Fibroblast of pulmonary artery (primary cell): ENCODE data around the gene LRRC55.
A peak's percentile ranks its signal among the peaks of the same experiment; 100 is the strongest.

ENCODE experiments used
- DNase-seq: peaks from one replicate; pipeline ENCODE4 v3.0.0-alpha.2; 2010; ENCODE audit warnings: low read depth
- H3K4me3 ChIP-seq: replicated peaks from 2 replicates; pipeline ENCODE4 v1.5.1; 2011; ENCODE audit warnings: low read depth, mild to moderate bottlenecking, control low read depth, low read length, moderate library complexity
- CTCF ChIP-seq: IDR thresholded peaks from 2 replicates; pipeline ENCODE4 v1.5.1; 2011; ENCODE audit warnings: mild to moderate bottlenecking, control low read depth, low read length, inconsistent platforms; ENCODE audit errors: missing control alignments

LRRC55 gene

GRCh38 chr11:57144075-57144474 is 37.7 kb upstream of the LRRC55 start:
- no peak for DNase-seq
- no peak for TF ChIP-seq CTCF
- H3K4me3 ChIP-seq, result no peak overlapping the region

- H3K4me3 ChIP-seq, result no peak overlapping the region
- no peak for TF ChIP-seq CTCF
- no peak for DNase-seq
Measured at GRCh38 chr11:57144531-57145320, 37.0 kb upstream of the LRRC55 start.

GRCh38 chr11:57146301-57146700 is 35.5 kb upstream of the LRRC55 start:
- TF ChIP-seq CTCF, result no peak
- H3K4me3 ChIP-seq, result no peak overlapping the region

GRCh38 chr11:57148621-57149020 is 33.1 kb upstream of the LRRC55 start:
- DNase-seq, result no peak
- no peak for TF ChIP-seq CTCF
- H3K4me3 ChIP-seq, result no peak overlapping the region

More at GRCh38 chr11:57146301-57146700, 35.5 kb upstream of the LRRC55 start:
- no peak for DNase-seq

GRCh38 chr11:57150454-57150917 is 31.3 kb upstream of the LRRC55 start:
- no peak overlapping the region for H3K4me3 ChIP-seq
- DNase-seq, result peak; percentile 10
- TF ChIP-seq CTCF, result no peak

GRCh38 chr11:57152134-57152533 is 29.6 kb upstream of the LRRC55 start:
- no peak overlapping the region for H3K4me3 ChIP-seq
- DNase-seq, result no peak
- TF ChIP-seq CTCF, result no peak

- TF ChIP-seq CTCF, result no peak
- no peak for DNase-seq
- H3K4me3 ChIP-seq, result no peak overlapping the region
Measured at GRCh38 chr11:57153448-57153847, 28.3 kb upstream of the LRRC55 start.
